Fibroblast of pulmonary artery (primary cell): ENCODE data around the gene RASA4B.
"Not testable (repeated sequence)": the region's sequence is repeated elsewhere in the genome, so short reads cannot be mapped to it uniquely, and the experiment has no call there.

ENCODE experiments used
- DNase-seq: peaks from one replicate; pipeline ENCODE4 v3.0.0-alpha.2; 2010; ENCODE audit warnings: low read depth
- H3K4me3 ChIP-seq: replicated peaks from 2 replicates; pipeline ENCODE4 v1.5.1; 2011; ENCODE audit warnings: low read depth, mild to moderate bottlenecking, control low read depth, low read length, moderate library complexity

The RASA4B gene

GRCh38 chr7:102517550-102518147 is at the start of gene RASA4B:
Gene RASA4B, minus strand, starts transcription at chr7:102517777. Its CDS starts 67 bp downstream, at chr7:102517710.
- DNase-seq, result not testable (repeated sequence)

GRCh38 chr7:102550808-102551422 is 33.3 kb upstream of the RASA4B start, which contains the start of gene SPDYE2:
Gene SPDYE2, plus strand, starts transcription at chr7:102551226. Its CDS starts 2,030 bp downstream, at chr7:102553256.
- not testable (repeated sequence) for DNase-seq, H3K4me3 ChIP-seq

More at GRCh38 chr7:102517550-102518147, at the start of gene RASA4B:
- H3K4me3 ChIP-seq, result not testable (repeated sequence)

- H3K4me3 ChIP-seq, DNase-seq: not testable (repeated sequence)
These were observed 28.8 kb upstream of the RASA4B start for GRCh38 chr7:102546353-102546752.

- not testable (repeated sequence) for H3K4me3 ChIP-seq, DNase-seq
These were observed 27.7 kb upstream of the RASA4B start for GRCh38 chr7:102545288-102545687.

GRCh38 chr7:102544372-102544771 is 26.8 kb upstream of the RASA4B start:
- H3K4me3 ChIP-seq, DNase-seq: not testable (repeated sequence)

- not testable (repeated sequence) for DNase-seq, H3K4me3 ChIP-seq
These were observed 26.0 kb upstream of the RASA4B start, which contains the start of gene UPK3BL2 for GRCh38 chr7:102543596-102543995. Gene UPK3BL2, minus strand, starts transcription at chr7:102543696. Its CDS starts 60 bp downstream, at chr7:102543636.

GRCh38 chr7:102542771-102543170 is 25.2 kb upstream of the RASA4B start:
- DNase-seq, H3K4me3 ChIP-seq: not testable (repeated sequence)

- not testable (repeated sequence) for H3K4me3 ChIP-seq, DNase-seq
These were observed 24.5 kb upstream of the RASA4B start for GRCh38 chr7:102542083-102542482.

- not testable (repeated sequence) for H3K4me3 ChIP-seq, DNase-seq
These were observed 23.0 kb upstream of the RASA4B start for GRCh38 chr7:102540604-102541003.

- not testable (repeated sequence) for H3K4me3 ChIP-seq, DNase-seq
These were observed 17.6 kb upstream of the RASA4B start for GRCh38 chr7:102535062-102535615.

GRCh38 chr7:102532127-102532526 is 14.6 kb upstream of the RASA4B start:
- not testable (repeated sequence) for H3K4me3 ChIP-seq, DNase-seq

GRCh38 chr7:102531583-102531982 is 14.0 kb upstream of the RASA4B start:
- not testable (repeated sequence) for H3K4me3 ChIP-seq, DNase-seq

- not testable (repeated sequence) for DNase-seq, H3K4me3 ChIP-seq
These were observed 10.5 kb upstream of the RASA4B start for GRCh38 chr7:102527822-102528793.

- DNase-seq, H3K4me3 ChIP-seq: not testable (repeated sequence)
These were observed 9.6 kb upstream of the RASA4B start for GRCh38 chr7:102527182-102527581.

- not testable (repeated sequence) for H3K4me3 ChIP-seq, DNase-seq
These were observed 7.2 kb upstream of the RASA4B start for GRCh38 chr7:102524803-102525202.

- not testable (repeated sequence) for DNase-seq, H3K4me3 ChIP-seq
These were observed 3.2 kb upstream of the RASA4B start for GRCh38 chr7:102520797-102521196.

- not testable (repeated sequence) for DNase-seq, H3K4me3 ChIP-seq
These were observed 626 bp downstream of the RASA4B start for GRCh38 chr7:102516951-102517350.

GRCh38 chr7:102515889-102516288 is 1.7 kb downstream of the RASA4B start:
- not testable (repeated sequence) for DNase-seq

More at GRCh38 chr7:102515889-102516288, 1.7 kb downstream of the RASA4B start:
- H3K4me3 ChIP-seq, result not testable (repeated sequence)
